ENCODE results near the gene LAMC3. TPM values are rescaled to one million over a fixed set of nuclear protein-coding genes. Genes with fewer than 3 reads are reported as not detected.

LAMC3 gene
- total RNA-seq, 1 experiment from 2014 or later = 4.6 TPM

DNA sequence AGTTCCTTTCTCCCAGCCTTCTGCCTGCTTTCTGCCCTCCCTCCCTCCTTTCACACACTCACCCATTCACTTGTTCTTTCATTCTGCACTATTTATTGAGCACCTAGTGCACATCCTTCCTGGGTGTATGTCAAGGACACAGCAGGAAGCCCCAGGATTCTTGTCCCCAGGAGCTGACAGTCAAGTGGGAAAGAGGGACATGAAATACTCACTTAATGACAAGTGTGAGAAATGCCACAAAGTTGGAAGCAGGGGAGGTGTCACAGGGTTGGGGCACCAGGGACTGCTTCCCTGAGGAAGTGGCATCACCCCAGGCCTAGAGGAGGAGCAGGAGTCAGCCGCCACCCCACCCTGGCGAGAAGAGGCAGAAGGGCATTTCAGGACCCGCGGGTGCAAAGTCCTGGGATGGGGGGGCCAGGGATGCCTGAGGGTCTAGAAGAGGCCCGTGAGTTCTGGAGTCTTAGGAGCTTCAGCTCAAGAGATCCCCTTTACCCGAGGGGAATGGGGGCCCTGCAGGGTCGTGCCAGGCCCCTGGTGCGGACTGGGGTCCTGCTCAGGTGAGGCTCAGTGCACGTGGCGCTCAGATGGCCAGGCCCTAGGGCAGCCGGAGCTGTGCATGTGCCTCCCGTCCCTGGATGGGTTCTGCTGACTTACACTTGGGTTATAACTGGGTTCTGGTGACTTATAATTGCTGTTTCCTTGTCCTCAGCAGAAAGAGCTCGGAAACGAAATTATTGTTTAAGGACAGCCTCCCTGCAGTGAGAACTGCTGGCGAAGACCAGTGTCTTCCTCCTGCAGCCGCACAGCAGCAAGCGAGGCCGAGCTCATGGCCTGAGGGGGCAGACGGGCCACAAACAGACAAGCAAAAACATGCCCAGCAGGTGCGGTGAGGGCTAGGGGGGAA lies 16.9 kb upstream of the LAMC3 start:
- no TSS peak for BruUV-seq (replicated peaks)

DNA sequence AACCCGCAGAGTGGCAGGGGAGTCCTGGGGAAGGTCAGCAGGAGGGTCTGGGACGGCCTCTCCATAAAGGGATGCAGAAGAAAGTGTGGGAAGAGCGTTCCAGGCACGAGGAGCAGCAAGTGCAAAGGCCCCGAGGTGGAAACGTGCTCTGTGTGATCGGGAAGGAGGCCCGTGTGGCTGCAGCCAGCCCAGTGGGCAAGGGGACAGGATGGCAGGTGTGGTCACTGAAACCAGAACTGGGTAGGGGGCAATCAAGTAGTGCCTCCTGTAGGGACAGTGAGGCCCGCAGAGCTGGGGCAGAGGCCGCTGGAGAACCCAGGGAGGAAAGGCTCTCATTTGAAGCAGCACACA lies 16.3 kb upstream of the LAMC3 start:
- H3K36me3 ChIP-seq (ENCODE audit: low read depth, low read length) = no peaks in the 10 kb centered on the region
- no peak overlapping the region for H3K4me2 ChIP-seq (ENCODE audit: low read length)
- H3K4me1 ChIP-seq (ENCODE audit: insufficient read depth, low read length) = no peaks in the 10 kb centered on the region
- intact Hi-C loops (cut with micrococcal nuclease) = no loop called here
- no peaks in the 10 kb centered on the region for H3K27me3 ChIP-seq (ENCODE audit: low read length)
- no peak overlapping the region for H3K9ac ChIP-seq (ENCODE audit: low read length)
- TF ChIP-seq EZH2phosphoT487 (IDR thresholded peaks at IDR 0.05; ENCODE audit: borderline replicate concordance, low read length) (no peak), EZH2 (IDR thresholded peaks at IDR 0.05; ENCODE audit: low read length, unreplicated experiment) (no peak)
- TF ChIP-seq, protein P1, sequence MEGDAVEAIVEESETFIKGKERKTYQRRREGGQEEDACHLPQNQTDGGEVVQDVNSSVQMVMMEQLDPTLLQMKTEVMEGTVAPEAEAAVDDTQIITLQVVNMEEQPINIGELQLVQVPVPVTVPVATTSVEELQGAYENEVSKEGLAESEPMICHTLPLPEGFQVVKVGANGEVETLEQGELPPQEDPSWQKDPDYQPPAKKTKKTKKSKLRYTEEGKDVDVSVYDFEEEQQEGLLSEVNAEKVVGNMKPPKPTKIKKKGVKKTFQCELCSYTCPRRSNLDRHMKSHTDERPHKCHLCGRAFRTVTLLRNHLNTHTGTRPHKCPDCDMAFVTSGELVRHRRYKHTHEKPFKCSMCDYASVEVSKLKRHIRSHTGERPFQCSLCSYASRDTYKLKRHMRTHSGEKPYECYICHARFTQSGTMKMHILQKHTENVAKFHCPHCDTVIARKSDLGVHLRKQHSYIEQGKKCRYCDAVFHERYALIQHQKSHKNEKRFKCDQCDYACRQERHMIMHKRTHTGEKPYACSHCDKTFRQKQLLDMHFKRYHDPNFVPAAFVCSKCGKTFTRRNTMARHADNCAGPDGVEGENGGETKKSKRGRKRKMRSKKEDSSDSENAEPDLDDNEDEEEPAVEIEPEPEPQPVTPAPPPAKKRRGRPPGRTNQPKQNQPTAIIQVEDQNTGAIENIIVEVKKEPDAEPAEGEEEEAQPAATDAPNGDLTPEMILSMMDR (conservative IDR thresholded peaks at IDR 0.05; ENCODE audit: low read depth, low read length) = no peak
- ATAC-seq (no peak), DNase-seq (no peak)
- ChIA-PET POLR2A (ENCODE audit: unreplicated experiment) (no interaction called here), CTCF (no interaction called here)
- no peak overlapping the region for H3K27ac ChIP-seq (ENCODE audit: low read length)
- H3K4me3 ChIP-seq (ENCODE audit: low read length) = no peak overlapping the region
- no peak overlapping the region for H2AFZ ChIP-seq (ENCODE audit: low read length)
- no peaks in the 10 kb centered on the region for H3F3A ChIP-seq (ENCODE audit: low read length, unreplicated experiment)
- no peaks in the 10 kb centered on the region for H3K9me2 ChIP-seq (replicated peaks; ENCODE audit: low read length)
- H3K79me2 ChIP-seq (ENCODE audit: low read length) = no peaks in the 10 kb centered on the region
- no TSS peak for BruUV-seq (replicated peaks)
- H4K20me1 ChIP-seq (ENCODE audit: low read length) = no peaks in the 10 kb centered on the region
- no peaks in the 10 kb centered on the region for H3K9me3 ChIP-seq (ENCODE audit: low read length)

More for the DNA sequence above, 16.9 kb upstream of the LAMC3 start:
- no peaks in the 10 kb centered on the region for H3K36me3 ChIP-seq (ENCODE audit: low read depth, low read length)
- ChIA-PET CTCF (no interaction called here), POLR2A (ENCODE audit: unreplicated experiment) (no interaction called here)
- no peak for TF ChIP-seq EZH2 (IDR thresholded peaks at IDR 0.05; ENCODE audit: low read length, unreplicated experiment)
- TF ChIP-seq, protein P1 (conservative IDR thresholded peaks at IDR 0.05; ENCODE audit: low read depth, low read length) = no peak
- no peak for TF ChIP-seq EZH2phosphoT487 (IDR thresholded peaks at IDR 0.05; ENCODE audit: borderline replicate concordance, low read length)
- H3K9me2 ChIP-seq (replicated peaks; ENCODE audit: low read length) = no peaks in the 10 kb centered on the region
- no peaks in the 10 kb centered on the region for H3K4me1 ChIP-seq (ENCODE audit: insufficient read depth, low read length)
- H2AFZ ChIP-seq (ENCODE audit: low read length) = no peak overlapping the region
- no peak overlapping the region for H3K9ac ChIP-seq (ENCODE audit: low read length)
- no peaks in the 10 kb centered on the region for H4K20me1 ChIP-seq (ENCODE audit: low read length)
- H3K9me3 ChIP-seq (ENCODE audit: low read length) = no peaks in the 10 kb centered on the region
- no peak for ATAC-seq
- DNase-seq = no peak
- H3K79me2 ChIP-seq (ENCODE audit: low read length) = no peaks in the 10 kb centered on the region
- intact Hi-C loops (cut with micrococcal nuclease) = no loop called here
- no peak overlapping the region for H3K27ac ChIP-seq (ENCODE audit: low read length)
- H3F3A ChIP-seq (ENCODE audit: low read length, unreplicated experiment) = no peaks in the 10 kb centered on the region
- H3K4me3 ChIP-seq (ENCODE audit: low read length) = no peak overlapping the region
- no peak overlapping the region for H3K4me2 ChIP-seq (ENCODE audit: low read length)
- no peaks in the 10 kb centered on the region for H3K27me3 ChIP-seq (ENCODE audit: low read length)

DNA sequence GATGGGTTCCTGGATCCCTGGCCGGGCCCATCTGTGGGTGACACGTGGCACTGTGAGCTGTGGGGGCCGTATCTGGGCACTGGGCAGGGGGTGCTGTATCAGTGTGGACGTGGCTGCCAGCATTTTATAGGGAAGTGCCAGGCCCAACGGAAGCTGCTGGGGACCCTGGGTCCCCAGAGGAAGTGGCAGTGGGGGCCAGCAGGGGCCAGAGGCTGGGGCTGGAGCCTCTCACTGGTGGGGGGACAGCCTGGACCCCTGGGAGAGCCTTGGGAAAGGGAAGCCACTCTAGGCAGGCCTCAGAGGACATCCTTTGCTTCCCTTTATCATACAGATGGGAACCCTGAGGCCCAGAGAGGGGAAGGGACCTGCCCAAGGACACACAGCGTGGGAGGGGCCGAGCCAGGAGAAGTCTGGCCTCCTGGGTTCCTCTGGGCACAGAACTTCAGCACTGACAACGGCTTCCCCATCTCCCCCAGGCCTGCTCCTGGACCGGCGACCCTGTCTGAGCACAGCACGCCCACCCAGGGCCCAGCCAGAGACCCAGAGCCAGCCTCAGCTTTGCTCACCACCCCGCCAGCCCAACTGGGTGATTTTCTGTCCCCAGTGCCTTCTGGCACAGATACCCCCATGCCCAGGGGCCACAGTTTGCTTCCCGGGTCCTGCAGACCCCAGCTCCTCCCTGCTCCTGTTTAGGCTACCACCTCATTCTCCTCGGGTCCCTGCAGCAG lies 15.5 kb upstream of the LAMC3 start:
- Histone ChIP-seq H3K9me3 (ENCODE audit: low read length) (no peaks in the 10 kb centered on the region), H2AFZ (ENCODE audit: low read length) (no peak overlapping the region), H4K20me1 (ENCODE audit: low read length) (no peaks in the 10 kb centered on the region), H3F3A (ENCODE audit: low read length, unreplicated experiment) (no peaks in the 10 kb centered on the region), H3K4me1 (ENCODE audit: insufficient read depth, low read length) (no peaks in the 10 kb centered on the region), H3K27me3 (ENCODE audit: low read length) (no peaks in the 10 kb centered on the region), H3K9me2 (replicated peaks; ENCODE audit: low read length) (no peaks in the 10 kb centered on the region), H3K79me2 (ENCODE audit: low read length) (no peaks in the 10 kb centered on the region), H3K4me3 (ENCODE audit: low read length) (no peak overlapping the region), H3K4me2 (ENCODE audit: low read length) (no peak overlapping the region), H3K36me3 (ENCODE audit: low read depth, low read length) (no peaks in the 10 kb centered on the region), H3K27ac (ENCODE audit: low read length) (no peak overlapping the region), H3K9ac (ENCODE audit: low read length) (no peak overlapping the region)
- ChIA-PET POLR2A (ENCODE audit: unreplicated experiment) (no interaction called here), CTCF (no interaction called here)
- ATAC-seq (no peak), DNase-seq (no peak)
- no TSS peak for BruUV-seq (replicated peaks)
- no peak for TF ChIP-seq EZH2phosphoT487 (IDR thresholded peaks at IDR 0.05; ENCODE audit: borderline replicate concordance, low read length)
- TF ChIP-seq, protein P1 (conservative IDR thresholded peaks at IDR 0.05; ENCODE audit: low read depth, low read length) = no peak
- intact Hi-C loops (cut with micrococcal nuclease) = no loop called here
